ENCODE data around the gene TRAPPC3. TPM values are rescaled to one million over a fixed set of nuclear protein-coding genes. Genes with fewer than 3 reads are reported as not detected.
A peak's percentile ranks its signal among the peaks of the same experiment; 100 is the strongest.

TRAPPC3 gene
- total RNA-seq, 1 donor from 2014 or later = 82.4 TPM

DNA sequence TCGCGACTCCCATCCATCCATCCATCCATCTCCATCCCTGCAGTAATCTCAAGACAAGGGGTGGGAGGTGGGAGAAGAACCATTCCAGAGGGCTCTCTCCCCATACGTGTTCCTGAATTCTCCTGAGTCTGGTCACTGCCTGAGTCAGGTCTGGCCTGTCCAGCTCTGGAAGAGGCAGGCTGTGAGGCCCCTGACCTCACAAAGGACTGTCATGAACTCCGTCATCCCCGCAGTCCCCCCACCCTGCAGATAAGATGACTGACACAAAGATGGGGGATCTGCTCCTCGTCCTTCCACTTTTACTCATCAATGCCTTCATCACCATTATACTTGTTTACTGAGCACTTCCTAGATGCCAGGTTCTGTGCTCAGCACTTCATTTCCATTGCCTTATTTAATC is 5.0 kb upstream of the TRAPPC3 start:
- no peak for DNase-seq (ENCODE audit: low read depth)

- DNase-seq (ENCODE audit: low read depth) = no peak
These were observed 4.2 kb upstream of the TRAPPC3 start for GRCh38 chr1:36153476-36153875.

DNA sequence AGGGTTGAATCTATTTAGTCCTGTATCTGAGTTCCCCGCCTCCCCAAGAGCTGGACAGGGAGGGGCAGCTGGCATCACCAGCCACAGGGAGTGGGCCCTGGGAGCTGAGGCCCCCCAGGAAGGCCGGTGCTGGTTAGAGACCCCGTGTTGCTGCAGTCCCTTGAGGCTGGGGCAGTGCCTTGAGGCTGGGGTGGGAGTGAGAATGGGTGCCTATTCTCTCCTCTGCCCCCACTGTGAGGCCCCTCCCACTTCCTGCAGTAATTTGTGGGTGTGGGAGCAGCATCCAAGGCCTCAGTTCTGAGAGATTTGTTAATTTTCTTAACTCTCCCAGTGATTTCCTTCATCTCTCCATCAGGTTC is 2.5 kb upstream of the TRAPPC3 start:
- no peak for DNase-seq (ENCODE audit: low read depth)

DNA sequence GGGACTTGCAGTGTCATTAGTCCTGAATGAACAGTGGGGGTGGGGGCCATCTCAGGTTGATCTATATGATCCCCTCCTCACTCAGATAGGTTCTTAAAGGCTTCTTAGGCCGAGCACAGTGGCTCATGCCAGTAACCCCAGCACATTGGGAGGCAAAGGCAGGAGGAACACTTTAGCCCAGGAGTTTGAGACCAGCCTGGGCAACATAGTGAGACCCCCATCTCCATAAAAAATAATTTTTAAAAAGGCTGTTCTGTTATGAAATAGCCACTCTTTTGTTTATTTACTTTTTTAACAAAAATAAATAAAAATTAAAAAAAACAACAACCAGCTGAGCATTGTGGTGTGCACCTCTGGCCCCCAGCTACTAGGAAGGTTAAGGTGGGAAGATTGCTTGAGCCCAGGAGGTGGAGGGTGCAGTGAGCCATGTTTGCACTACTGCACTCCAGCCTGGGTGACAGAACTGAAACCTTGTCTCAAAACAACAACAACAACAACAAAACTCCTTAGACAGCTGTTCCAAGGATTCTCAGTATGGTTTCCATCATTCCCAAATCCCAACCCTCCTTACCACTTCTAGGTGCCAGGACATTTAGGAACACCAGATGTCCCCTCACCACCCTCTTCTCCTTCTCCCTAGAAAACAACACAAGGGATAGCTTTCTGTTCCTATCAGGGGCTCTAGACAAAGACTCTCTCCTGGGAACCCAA is 2.0 kb upstream of the TRAPPC3 start:
- DNase-seq (ENCODE audit: low read depth) = peak; percentile 57

DNA sequence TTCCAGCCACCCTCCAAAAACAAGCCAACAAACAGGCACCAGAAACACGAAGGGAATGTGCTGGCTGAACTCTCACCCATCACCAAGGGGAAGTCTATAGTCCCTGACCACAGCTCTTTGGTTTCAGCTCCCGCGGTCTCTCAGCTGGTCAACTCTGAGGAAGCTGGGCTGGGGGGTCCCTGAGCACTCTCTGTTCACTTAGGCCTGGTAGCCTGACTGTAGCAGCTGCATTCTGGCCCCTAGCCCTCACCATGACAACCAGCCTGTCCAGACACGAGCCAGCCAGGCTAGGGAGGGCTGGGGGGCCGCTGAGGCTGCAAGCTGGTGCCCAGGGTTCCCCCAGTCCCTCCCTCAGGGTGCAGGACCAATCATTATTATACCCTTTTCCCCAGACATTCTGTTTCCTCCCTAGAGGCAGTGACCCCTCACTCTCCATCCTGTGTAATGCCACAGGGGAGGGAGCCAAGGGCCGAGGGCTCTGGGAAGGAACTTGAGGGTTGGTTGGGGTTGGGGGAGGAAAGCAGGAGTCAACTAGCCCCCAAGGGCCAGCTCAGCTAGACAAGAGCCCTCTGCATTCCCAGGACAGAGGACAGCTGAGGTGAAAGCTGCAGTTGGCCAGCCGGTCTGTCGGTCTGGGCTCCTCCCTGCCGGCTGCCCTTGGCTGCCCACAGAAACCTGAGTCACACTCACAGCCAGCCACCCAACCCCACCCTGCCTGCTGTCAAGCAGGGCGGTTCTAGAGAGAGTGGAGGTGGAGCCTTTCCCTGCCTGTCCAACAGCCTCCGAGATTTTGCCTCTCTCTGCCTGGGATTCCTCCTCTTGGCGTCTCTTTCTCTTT is 1.2 kb upstream of the TRAPPC3 start:
- peak; percentile 99 for DNase-seq (ENCODE audit: low read depth)

DNA sequence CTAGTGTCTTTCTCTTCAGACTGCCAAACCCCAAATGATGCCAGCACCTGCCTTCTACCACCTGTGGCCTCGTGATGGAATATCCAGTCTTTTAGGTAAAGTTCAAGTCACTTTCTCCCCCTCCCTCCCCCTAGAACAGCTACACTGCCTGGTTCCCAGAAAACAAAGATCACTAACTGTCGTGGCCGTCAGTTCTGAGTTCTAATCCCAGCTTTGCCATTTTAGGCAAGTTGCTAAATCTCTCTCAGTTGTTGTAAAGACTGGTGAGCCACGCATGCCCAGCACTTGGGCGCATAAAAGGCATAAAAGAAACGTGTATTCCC is 648 bp upstream of the TRAPPC3 start:
- no peak for DNase-seq (ENCODE audit: low read depth)

GRCh38 chr1:36148821-36149236 is 457 bp downstream of the TRAPPC3 start:
- DNase-seq (ENCODE audit: low read depth) = no peak

DNA sequence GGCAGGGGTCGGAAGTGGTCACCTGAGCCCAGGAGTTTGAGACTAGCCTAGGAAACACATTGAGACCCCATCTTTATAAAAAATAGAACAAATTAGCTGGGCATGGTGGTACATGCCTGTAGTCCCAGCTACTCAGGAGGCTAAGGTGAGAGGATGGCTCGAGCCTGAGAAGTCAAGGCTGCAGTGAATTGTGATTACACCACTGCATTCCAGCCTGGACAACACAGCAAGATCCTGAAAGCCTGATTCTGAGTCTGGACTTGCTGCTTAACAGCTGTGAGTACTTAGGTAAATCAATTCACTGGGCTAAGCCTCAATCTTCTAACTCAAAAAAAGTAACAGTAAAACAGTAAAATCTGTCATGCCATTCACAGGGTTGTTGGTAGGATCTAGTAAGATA is 4.9 kb downstream of the TRAPPC3 start:
- no peak for DNase-seq (ENCODE audit: low read depth)

DNA sequence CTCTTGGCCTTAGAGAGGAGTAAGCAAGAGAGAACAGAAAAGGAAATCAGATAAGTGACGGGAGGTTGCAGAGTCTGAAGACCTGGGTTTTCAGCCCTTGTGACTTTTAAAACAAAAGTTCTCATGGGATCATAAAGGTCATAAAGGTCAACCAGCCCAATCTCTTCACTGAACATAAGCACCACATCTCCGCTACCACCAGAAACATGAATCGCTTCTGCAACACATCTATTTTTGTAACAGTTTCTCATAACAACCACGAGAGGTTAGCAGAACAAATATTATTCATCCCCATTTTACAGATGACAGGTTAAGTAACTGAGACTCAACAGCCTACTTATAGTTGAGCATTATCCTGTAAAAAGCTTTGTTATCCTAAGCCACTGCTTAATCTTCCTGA is 5.9 kb downstream of the TRAPPC3 start:
- no peak for DNase-seq (ENCODE audit: low read depth)

GRCh38 chr1:36142121-36142520 is 7.2 kb downstream of the TRAPPC3 start:
- no peak for DNase-seq (ENCODE audit: low read depth)

GRCh38 chr1:36139521-36139920 is 9.8 kb downstream of the TRAPPC3 start:
- no peak for DNase-seq (ENCODE audit: low read depth)

GRCh38 chr1:36137776-36138175 is 11.5 kb downstream of the TRAPPC3 start:
- DNase-seq (ENCODE audit: low read depth) = peak; percentile 63

DNA sequence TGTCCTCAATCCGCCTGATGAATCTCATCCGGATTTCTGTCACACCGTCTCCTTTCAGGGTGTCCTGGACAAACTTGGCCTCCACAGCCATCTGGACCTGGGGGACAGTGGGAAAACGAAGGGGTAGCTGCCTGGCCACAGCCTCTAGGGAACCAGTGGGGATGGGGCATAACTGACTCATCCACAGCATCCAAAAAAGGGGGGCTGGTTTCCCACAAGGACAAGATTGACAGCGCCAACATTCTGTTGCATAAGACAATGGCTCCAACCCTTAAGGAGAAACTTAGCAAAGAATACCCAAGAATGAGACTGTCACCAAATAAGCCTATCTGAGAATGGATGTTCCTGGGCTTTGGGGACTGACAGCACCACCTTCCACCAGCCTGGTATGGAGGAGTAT is 12.1 kb downstream of the TRAPPC3 start:
- DNase-seq (ENCODE audit: low read depth) = peak; percentile 82

DNA sequence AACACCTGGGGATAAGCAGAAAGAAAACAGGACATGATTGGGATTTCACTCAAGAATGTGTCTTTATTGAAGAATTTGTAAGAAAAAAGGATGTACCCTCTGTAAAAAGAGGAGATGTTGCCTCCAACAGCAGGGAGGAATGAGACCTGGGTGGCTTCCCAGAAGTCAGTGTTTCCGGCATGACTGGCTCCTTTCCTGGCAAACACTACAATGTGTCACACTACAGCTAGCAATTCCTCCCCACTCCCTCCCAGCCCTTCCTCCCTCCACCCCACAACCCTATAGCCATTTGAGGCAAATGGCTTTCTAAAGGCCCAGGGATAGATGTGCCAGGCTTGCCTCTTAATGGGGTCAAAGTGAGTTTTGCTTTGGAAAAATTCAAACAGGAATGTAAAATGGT is 12.8 kb downstream of the TRAPPC3 start:
- DNase-seq (ENCODE audit: low read depth) = peak; percentile 65

DNA sequence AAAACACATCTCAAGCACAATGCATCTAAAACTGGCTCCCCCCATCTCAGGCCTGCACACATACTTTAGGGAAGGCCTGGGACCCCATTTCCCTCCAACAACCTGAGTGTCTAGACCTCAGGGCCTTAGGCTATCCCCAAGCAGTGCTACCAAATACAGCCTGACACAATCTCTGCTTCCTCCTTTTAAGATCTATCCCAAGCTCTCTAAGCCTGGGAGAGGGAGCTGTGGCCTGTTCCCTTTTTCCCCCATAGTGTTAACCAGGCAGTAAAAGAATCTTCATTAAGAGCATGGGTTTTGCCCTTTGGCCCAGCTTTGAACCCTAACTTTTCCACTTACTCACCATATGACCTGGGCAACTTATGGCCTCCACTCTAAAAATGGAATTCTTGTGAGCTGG is 13.5 kb downstream of the TRAPPC3 start:
- DNase-seq (ENCODE audit: low read depth) = no peak

GRCh38 chr1:36135330-36135667 is 14.0 kb downstream of the TRAPPC3 start:
- DNase-seq (ENCODE audit: low read depth) = no peak

DNA sequence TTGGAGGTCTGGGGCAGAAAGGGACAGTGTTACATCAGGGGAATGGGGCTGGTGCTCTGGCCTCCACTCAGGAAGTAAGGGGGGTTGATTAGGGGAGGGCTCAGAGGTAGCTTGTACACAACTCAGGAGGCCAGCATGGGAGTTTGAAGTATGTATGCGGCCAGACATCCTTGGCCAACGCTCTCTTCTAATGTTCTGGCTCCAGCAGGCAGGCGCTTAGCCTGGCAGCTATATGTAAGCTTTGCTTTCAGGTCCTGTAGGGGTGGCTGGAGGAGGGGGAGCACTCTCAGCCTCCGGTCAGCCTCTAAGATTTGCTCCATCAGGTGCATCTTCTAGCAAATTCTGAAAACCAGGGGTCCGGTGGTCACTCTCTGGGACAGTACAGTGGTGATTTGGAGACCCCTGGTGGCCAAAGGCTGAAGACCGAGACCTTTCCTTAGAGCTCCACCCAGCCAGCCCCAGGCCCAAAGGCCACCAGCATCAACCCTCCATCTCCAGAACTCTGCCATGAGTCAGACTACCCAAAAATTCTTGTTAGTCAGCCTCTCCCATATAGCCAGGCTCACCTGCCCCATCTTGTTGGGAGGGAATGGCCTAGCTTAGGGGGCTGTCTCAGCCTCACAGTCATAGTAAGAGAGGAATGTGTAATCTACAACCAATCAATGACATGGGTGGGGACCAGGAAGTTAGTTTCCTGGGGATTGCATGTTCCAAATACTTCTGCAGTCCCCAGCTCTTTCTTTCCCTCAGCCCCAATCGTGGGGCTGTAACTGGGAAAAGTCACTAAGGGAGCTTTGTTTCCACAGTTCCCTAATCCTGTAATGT is 14.6 kb downstream of the TRAPPC3 start:
- peak; percentile 65 for DNase-seq (ENCODE audit: low read depth)

DNA sequence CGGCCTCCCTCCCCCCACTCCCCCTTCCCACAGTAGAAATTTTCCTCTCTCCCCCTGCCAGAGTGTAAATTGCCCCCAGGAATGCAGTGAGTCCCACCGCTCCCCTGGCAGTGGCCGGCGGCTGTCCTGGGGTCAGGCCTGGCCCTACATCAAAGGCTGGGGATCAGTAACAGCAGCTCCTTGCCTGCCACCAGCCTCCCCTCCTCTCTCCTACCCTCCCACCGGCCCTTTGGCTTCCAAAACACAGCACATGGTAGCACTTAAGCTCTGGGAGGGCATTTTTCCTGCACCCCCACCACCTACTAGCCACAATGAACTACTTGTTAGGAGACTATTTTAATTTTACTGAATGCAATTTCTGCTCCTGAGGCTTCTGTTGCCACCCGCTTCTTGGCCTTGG is 15.3 kb downstream of the TRAPPC3 start:
- no peak for DNase-seq (ENCODE audit: low read depth)

DNA sequence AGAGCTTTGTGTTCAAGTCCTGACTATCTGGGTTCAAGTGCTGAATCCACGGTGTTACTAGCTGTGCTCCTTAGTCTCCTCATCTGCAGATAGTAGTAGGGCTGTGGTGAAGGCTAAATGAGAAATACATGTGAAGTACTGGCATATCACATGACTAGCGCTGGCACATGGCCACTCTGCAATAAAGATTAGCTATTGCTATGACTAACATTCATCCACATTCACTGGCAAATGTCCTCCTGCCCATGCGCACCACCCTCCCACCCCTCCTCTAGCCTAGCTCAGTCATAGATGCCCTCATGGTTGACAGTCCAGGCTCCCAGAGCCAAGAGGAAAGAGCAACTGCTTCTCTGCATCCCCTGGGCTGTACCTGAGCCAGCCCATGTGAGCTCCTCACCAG is 15.8 kb downstream of the TRAPPC3 start:
- DNase-seq (ENCODE audit: low read depth) = peak; percentile 73

GRCh38 chr1:36132029-36132428 is 17.3 kb downstream of the TRAPPC3 start:
- no peak for DNase-seq (ENCODE audit: low read depth)

DNA sequence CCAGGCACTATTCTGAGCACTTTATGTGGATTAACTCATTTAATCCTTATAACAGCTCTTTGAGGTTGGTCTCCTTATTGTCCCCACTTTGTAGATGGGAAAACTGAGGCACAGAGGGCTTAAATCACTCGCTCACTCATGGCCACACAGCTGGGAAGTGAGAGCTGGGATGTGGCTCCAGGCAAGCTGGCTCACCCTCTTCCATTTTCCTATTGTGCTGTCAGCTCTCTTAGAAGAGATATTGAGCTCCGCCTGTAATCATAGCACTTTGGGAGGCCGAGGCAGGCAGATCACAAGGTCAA is 20.4 kb downstream of the TRAPPC3 start:
- DNase-seq (ENCODE audit: low read depth) = no peak

DNA sequence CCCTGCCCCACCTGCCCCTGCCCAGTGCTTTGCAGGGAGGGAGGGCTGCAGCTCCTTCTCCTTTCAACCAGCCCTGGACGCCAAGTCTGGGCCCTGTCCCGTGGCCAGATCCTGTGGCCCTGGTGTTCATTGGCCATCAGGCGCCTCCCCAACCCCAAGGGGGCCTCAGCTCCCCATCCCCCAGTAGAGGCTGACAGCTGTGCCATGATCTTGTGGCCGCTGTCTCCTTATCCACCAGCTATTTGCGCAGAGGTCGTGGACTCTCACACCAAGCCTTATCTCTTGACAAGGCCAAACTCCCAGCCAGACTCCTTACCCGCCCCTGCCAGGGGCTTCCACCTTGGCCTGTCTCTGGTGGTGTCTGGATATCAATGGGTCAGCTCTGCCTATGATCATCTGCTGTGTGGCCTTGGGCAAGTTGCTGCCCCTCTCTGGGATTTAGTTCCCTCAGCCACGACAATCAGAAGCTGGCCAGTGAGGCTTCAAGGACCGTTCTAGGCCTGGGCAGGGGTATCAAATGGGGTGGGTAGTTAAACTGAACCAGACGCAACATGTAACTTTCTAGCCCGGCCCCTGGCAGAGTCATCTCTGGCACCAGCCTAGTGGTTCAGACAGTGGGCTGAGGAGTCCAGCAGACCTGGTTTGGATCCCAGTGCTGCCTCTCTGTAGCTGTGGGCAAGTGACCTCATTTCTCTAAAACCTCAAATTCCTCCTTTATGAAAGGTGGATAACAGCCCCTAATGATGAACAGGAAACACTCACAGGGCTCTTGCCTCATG is 21.0 kb downstream of the TRAPPC3 start:
- peak; percentile 50 for DNase-seq (ENCODE audit: low read depth)

Measured in myocyte (in vitro differentiated cells).